NB4 (cell line): ENCODE measurements around the gene RPS15.

Experiments used
- POLR2A ChIP-seq: IDR thresholded peaks from 2 replicates; pipeline ENCODE4 v1.6.1; 2011; ENCODE audit warnings: mild to moderate bottlenecking; ENCODE audit not compliant: insufficient read length; ENCODE audit errors: extremely low read depth
- TF ChIP-seq, protein P1 (sequence below): IDR thresholded peaks from one replicate; pipeline ENCODE4 v1.5.1; 2012; ENCODE audit warnings: low read depth, low read length

DNA sequence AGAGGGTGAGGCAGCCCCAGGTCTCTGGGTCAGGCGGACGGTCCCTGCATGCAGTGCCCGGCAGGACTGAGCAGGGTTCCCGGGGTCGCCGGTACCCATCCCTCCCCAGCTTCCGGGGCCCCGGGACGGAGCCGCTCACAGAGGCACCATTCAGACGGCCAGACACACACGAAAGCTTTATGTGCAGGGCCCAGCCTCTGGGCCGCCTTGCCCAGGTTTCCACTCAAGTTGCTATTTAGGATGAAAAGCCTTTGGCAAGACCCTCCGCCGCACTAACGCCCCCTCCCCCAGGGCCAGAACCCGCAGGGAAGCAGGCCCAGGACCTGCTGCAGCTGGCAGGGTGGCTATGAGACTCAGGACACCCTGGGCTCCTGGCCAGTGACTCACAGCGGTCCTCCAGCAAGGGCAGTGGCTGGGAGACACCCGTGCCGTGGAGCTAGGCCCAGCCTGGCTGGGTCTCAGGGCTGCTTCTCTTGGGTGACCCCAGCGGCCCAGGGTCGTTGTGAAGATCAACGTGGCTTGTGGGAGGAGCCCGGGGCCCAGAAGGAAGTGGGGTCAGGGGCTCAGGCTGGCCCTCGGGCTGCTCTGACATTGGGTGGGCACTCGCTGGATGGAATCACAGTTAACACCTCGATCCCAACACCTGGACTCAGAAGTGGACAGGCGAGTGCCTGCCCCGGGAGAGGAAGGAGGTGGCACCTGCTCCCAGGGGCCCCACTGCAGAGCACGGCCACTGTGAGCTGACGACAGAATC lies 36.0 kb downstream of the RPS15 start:
- no peak for TF ChIP-seq POLR2A
- TF ChIP-seq, protein P1, sequence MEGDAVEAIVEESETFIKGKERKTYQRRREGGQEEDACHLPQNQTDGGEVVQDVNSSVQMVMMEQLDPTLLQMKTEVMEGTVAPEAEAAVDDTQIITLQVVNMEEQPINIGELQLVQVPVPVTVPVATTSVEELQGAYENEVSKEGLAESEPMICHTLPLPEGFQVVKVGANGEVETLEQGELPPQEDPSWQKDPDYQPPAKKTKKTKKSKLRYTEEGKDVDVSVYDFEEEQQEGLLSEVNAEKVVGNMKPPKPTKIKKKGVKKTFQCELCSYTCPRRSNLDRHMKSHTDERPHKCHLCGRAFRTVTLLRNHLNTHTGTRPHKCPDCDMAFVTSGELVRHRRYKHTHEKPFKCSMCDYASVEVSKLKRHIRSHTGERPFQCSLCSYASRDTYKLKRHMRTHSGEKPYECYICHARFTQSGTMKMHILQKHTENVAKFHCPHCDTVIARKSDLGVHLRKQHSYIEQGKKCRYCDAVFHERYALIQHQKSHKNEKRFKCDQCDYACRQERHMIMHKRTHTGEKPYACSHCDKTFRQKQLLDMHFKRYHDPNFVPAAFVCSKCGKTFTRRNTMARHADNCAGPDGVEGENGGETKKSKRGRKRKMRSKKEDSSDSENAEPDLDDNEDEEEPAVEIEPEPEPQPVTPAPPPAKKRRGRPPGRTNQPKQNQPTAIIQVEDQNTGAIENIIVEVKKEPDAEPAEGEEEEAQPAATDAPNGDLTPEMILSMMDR: no peak
